Measurements from ENCODE around the gene SNX33. TPM values are rescaled to one million over a fixed set of nuclear protein-coding genes. Genes with fewer than 3 reads are reported as not detected.
"Not testable (repeated sequence)": the region's sequence is repeated elsewhere in the genome, so short reads cannot be mapped to it uniquely, and the experiment has no call there.

The SNX33 gene
- total RNA-seq, 1 donor from 2014 or later: 25.6 TPM

- Histone ChIP-seq H3K4me3 (ENCODE audit: insufficient read depth, low read depth, low read length) (no peak overlapping the region), H2AFZ (ENCODE audit: low read depth, low read length) (no peak overlapping the region), H4K20me1 (ENCODE audit: insufficient read depth, low read length) (no peaks in the 10 kb centered on the region), H3K9ac (ENCODE audit: low read length) (no peak overlapping the region), H3K4me1 (ENCODE audit: insufficient read depth, low read length) (no peaks in the 10 kb centered on the region), H3K79me2 (ENCODE audit: insufficient read depth, low read length) (peaks cover 10% of the 10 kb centered on the region), H3K9me3 (ENCODE audit: insufficient read depth, low read depth, low read length) (no peaks in the 10 kb centered on the region), H3K27ac (ENCODE audit: low read depth, low read length) (no peak overlapping the region), H3K36me3 (ENCODE audit: insufficient read depth, low read length) (no peaks in the 10 kb centered on the region), H3K27me3 (ENCODE audit: insufficient read depth, low read length) (no peaks in the 10 kb centered on the region), H3K4me2 (ENCODE audit: low read length) (no peak overlapping the region)
- Mint-ChIP-seq H3K36me3 (ENCODE audit: low read depth, unreplicated experiment) (no peaks in the 10 kb centered on the region), H3K27me3 (ENCODE audit: low read depth, unreplicated experiment) (no peaks in the 10 kb centered on the region), H3K4me3 (ENCODE audit: unreplicated experiment) (no peak overlapping the region), H3K27ac (ENCODE audit: unreplicated experiment) (no peak overlapping the region), H3K9me3 (ENCODE audit: unreplicated experiment) (no peaks in the 10 kb centered on the region), H3K4me1 (ENCODE audit: low read depth, unreplicated experiment) (peaks cover 5% of the 10 kb centered on the region)
- no peak for TF ChIP-seq EZH2 (IDR thresholded peaks at IDR 0.05; ENCODE audit: insufficient read depth, low read length)
- TF ChIP-seq CTCF (IDR thresholded peaks at IDR 0.05; ENCODE audit: insufficient read depth, low read depth, low read length): no peak
- no peak for DNase-seq (ENCODE audit: low read depth)
- no peak for FAIRE-seq
These were observed 15.8 kb upstream of the SNX33 start for GRCh38 chr15:75631935-75632334.

- H3K79me2 ChIP-seq (ENCODE audit: insufficient read depth, low read length): peaks cover 30% of the 10 kb centered on the region
- H3K4me2 ChIP-seq (ENCODE audit: low read length); H3K27ac Mint-ChIP-seq (ENCODE audit: unreplicated experiment); H3K4me3 Mint-ChIP-seq (ENCODE audit: unreplicated experiment); H3K27me3 Mint-ChIP-seq (ENCODE audit: low read depth, unreplicated experiment); DNase-seq (ENCODE audit: low read depth); FAIRE-seq; H3K36me3 Mint-ChIP-seq (ENCODE audit: low read depth, unreplicated experiment); H3K9me3 Mint-ChIP-seq (ENCODE audit: unreplicated experiment); H3K4me3 ChIP-seq (ENCODE audit: insufficient read depth, low read depth, low read length); H3K36me3 ChIP-seq (ENCODE audit: insufficient read depth, low read length); H3K4me1 Mint-ChIP-seq (ENCODE audit: low read depth, unreplicated experiment); H3K9me3 ChIP-seq (ENCODE audit: insufficient read depth, low read depth, low read length); H3K27me3 ChIP-seq (ENCODE audit: insufficient read depth, low read length); H3K27ac ChIP-seq (ENCODE audit: low read depth, low read length); H3K9ac ChIP-seq (ENCODE audit: low read length); H2AFZ ChIP-seq (ENCODE audit: low read depth, low read length): not testable (repeated sequence)
- peaks cover 17% of the 10 kb centered on the region for H4K20me1 ChIP-seq (ENCODE audit: insufficient read depth, low read length)
- peaks cover 14% of the 10 kb centered on the region for H3K4me1 ChIP-seq (ENCODE audit: insufficient read depth, low read length)
These were observed 13.8 kb upstream of the SNX33 start for GRCh38 chr15:75633922-75634321.

GRCh38 chr15:75636026-75636425 is 11.7 kb upstream of the SNX33 start:
- H3K27me3 Mint-ChIP-seq (ENCODE audit: low read depth, unreplicated experiment): no peaks in the 10 kb centered on the region
- peaks cover 23% of the 10 kb centered on the region for H3K4me1 ChIP-seq (ENCODE audit: insufficient read depth, low read length)
- TF ChIP-seq CTCF (IDR thresholded peaks at IDR 0.05; ENCODE audit: insufficient read depth, low read depth, low read length): no peak
- no peak for TF ChIP-seq EZH2 (IDR thresholded peaks at IDR 0.05; ENCODE audit: insufficient read depth, low read length)
- no peak overlapping the region for H3K4me3 ChIP-seq (ENCODE audit: insufficient read depth, low read depth, low read length)
- H3K9ac ChIP-seq (ENCODE audit: low read length): no peak overlapping the region
- H3K79me2 ChIP-seq (ENCODE audit: insufficient read depth, low read length): peaks cover 41% of the 10 kb centered on the region
- peaks cover 8% of the 10 kb centered on the region for H3K4me1 Mint-ChIP-seq (ENCODE audit: low read depth, unreplicated experiment)
- FAIRE-seq: no peak
- peak overlapping the region; percentile 45 for H3K4me3 Mint-ChIP-seq (ENCODE audit: unreplicated experiment)
- no peaks in the 10 kb centered on the region for H3K9me3 ChIP-seq (ENCODE audit: insufficient read depth, low read depth, low read length)
- no peaks in the 10 kb centered on the region for H3K36me3 ChIP-seq (ENCODE audit: insufficient read depth, low read length)
- no peak overlapping the region for H3K4me2 ChIP-seq (ENCODE audit: low read length)
- H2AFZ ChIP-seq (ENCODE audit: low read depth, low read length): no peak overlapping the region
- no peaks in the 10 kb centered on the region for H3K36me3 Mint-ChIP-seq (ENCODE audit: low read depth, unreplicated experiment)
- no peak for DNase-seq (ENCODE audit: low read depth)
- no peaks in the 10 kb centered on the region for H3K27me3 ChIP-seq (ENCODE audit: insufficient read depth, low read length)
- no peak overlapping the region for H3K27ac Mint-ChIP-seq (ENCODE audit: unreplicated experiment)
- H4K20me1 ChIP-seq (ENCODE audit: insufficient read depth, low read length): peaks cover 24% of the 10 kb centered on the region
- H3K27ac ChIP-seq (ENCODE audit: low read depth, low read length): no peak overlapping the region
- no peaks in the 10 kb centered on the region for H3K9me3 Mint-ChIP-seq (ENCODE audit: unreplicated experiment)

Data from astrocyte (in vitro differentiated cells and primary cell).